ENCODE results near the gene PRR20G.

DNA sequence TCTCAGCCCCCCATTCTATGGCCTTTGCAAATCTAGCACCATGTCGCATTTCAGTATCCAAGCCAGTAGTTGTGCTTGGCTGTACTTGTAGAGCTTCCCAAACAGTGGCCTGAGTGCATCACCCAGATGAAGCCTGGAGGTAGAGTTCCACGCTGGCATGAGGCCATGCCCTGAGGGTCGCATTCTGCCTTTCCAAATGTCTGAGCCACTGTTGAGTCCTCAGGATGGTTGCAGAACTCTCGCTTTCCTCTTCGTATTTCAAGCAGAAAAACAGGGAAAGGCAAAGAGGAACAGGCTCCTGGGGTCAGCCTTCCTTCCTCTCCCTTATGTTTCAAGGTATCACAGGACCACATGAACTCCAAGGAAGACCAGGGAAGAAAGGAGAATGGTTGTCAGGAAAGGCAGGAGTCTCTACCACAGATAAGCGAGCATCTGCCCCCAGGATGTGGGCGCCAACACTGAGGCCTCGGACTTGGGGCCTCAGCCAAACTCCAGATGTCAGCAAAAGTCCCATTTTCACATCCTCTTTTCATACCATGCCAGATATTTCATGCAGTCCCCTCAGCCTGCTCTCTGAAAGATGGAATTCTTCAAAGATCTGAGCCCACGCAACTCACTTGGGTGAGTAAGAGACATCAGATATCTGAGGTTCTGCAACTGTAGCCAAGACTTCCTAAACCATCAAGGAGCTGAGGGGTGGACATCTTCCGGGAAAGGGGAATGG, 19.4 kb upstream of the PRR20G start:
- TF ChIP-seq, protein P1, sequence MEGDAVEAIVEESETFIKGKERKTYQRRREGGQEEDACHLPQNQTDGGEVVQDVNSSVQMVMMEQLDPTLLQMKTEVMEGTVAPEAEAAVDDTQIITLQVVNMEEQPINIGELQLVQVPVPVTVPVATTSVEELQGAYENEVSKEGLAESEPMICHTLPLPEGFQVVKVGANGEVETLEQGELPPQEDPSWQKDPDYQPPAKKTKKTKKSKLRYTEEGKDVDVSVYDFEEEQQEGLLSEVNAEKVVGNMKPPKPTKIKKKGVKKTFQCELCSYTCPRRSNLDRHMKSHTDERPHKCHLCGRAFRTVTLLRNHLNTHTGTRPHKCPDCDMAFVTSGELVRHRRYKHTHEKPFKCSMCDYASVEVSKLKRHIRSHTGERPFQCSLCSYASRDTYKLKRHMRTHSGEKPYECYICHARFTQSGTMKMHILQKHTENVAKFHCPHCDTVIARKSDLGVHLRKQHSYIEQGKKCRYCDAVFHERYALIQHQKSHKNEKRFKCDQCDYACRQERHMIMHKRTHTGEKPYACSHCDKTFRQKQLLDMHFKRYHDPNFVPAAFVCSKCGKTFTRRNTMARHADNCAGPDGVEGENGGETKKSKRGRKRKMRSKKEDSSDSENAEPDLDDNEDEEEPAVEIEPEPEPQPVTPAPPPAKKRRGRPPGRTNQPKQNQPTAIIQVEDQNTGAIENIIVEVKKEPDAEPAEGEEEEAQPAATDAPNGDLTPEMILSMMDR (IDR thresholded peaks at IDR 0.05; ENCODE audit: borderline replicate concordance, extremely low read depth, low read length, poor library complexity, severe bottlenecking), result no peak
- TF ChIP-seq EZH2 (IDR thresholded peaks at IDR 0.05; ENCODE audit: borderline replicate concordance, low read depth, low read length, severe bottlenecking), result no peak
